HG03175 (cell line): ENCODE data around the gene RPS3A.
"Not testable (repeated sequence)": the region's sequence is repeated elsewhere in the genome, so short reads cannot be mapped to it uniquely, and the experiment has no call there.

Experiments
- ATAC-seq: cut with Tn5 transposase; IDR thresholded peaks from one replicate; pipeline ENCODE4 v1.9.1; 2021; ENCODE audit warnings: mild to moderate bottlenecking, moderate library complexity; ENCODE audit not compliant: unreplicated experiment

The RPS3A gene

DNA sequence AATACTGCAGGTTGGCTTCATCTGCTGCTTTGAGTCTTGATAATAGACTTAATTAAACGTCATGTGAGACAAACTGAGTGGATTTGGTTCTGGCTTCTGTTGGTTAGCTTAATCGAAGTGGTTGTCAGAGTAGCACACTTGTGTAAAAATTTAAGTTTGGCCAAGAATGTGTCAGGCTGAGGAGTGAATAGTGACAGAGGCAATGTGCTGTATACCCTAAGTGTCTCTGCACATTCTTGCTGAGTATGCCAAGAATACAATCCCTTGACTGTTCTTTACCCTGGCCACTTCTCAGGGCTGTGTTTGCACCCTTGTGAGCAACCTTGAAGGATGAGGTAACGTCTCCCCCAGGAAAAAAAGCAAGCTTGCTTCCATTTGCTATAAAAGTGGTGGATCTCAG is 14.9 kb downstream of the RPS3A start:
- ATAC-seq = no peak

DNA sequence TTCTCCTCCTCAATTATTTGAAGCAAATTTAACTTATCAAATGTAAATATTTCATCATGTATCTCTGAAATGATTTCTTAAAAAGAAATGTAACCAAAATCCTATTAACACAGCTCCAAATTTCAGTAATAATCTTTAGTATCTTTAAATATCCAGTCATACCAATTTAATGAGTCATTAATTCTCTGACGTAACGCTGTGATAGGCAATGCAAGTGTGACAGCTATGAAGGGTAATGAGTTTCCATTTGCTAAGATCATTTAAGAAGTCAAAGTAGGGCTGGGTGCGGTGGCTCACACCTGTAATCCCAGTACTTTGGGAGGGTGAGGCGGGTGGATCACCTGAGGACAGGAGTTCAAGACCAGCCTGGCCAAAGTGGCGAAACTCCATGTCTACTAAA is 15.6 kb downstream of the RPS3A start:
- ATAC-seq = no peak

DNA sequence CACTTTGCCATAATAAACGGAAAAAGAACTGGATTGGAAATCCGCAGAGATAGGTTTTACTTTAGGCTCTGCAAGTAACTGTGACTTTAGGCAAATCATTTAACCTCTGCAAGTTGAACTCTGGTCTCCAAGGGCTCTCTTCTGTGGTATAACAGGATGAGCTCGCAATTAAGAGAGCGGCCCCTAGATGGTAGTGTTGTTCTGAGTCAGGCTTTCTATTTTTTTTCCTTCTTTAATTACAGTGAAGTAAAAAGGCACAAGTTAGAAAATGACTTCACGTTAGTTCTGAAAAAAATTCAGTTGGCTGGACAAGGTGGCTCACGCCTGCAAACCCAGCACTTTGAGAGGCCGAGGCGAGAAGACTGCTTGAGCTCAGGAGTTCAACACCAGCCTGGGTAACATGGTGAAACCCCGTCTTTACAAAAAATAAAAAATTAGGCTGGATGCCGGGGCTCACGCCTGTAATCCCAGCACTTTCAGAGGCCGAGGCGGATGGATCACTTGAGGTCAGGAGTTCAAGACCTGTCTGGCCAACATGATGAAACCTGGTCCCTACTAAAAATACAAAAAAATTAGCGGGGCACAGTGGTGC is 18.0 kb downstream of the RPS3A start:
- ATAC-seq = peak; percentile 95

DNA sequence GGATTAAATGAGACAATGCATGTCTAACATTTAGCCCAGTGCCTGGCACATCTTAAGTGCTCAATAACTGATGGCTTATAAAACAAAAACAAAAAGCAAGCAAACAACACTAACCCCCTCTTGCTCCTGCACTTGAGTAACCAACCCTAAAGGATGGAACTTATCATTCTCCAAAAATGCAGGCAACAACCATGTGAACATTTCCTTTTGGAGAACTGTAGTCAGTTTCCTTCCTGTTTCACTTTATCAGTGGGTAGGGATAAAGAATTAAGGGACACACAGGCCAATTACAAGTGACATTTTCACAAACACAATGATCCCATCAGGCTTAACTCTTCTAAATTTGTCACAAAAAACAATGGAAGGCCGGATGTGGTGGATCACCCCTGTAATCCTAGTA is 30.4 kb downstream of the RPS3A start:
- ATAC-seq = no peak

DNA sequence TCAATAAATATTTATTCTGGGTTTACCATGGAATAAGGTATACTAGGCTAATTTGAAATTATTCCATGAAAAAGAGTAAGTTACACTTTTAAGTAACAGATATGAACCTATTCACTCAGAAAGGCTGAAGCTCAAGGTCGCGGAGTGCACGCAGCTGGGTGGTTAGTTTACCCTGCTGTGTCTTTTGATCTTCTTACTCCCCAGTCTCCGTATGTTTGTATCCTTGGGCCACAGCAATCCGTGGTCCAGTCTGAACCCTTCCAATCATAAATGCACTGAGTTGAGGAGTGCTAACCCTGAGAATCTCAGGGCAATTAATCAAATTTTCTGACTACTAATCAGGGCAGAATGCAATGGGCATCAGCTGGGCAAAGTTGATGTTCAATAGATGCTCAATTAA is 33.9 kb downstream of the RPS3A start:
- no peak for ATAC-seq

DNA sequence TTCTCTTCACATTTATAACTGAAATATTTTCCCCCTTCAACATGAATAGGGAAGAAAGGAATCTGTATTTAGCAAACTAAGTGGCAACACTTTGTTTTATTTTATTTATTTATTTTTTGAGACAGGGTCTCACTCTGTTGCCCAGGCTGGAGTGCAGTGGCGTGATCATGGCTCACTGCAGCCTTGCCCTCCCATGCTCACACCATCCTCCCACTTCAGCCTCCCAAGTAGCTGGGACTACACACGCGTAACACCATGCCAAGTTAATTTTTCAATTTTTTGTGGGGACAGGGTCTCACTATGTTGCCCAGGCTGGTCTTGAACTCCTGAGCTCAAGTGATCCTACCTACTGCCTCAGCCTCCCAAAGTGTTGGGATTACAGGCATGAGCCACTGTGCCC is 36.6 kb downstream of the RPS3A start:
- not testable (repeated sequence) for ATAC-seq

DNA sequence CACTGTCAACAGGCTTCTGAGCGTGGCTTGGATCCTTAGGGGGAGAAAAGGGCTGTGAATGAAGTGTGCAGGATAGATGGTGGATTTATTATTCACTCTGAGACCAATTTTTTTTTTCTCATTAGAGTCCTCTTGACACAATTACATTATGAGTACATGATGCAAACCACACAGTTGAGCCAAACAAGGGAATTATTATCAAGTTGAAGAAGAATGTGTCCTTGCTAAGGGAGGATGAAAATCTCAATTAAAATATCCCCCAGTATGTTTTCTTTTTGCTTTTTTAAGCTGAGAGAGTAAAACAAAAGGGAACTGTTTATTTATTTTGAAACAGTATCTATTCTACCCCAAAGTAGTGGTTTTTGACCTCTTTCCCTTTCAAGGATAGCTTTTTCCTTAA is 40.4 kb downstream of the RPS3A start:
- no peak for ATAC-seq

DNA sequence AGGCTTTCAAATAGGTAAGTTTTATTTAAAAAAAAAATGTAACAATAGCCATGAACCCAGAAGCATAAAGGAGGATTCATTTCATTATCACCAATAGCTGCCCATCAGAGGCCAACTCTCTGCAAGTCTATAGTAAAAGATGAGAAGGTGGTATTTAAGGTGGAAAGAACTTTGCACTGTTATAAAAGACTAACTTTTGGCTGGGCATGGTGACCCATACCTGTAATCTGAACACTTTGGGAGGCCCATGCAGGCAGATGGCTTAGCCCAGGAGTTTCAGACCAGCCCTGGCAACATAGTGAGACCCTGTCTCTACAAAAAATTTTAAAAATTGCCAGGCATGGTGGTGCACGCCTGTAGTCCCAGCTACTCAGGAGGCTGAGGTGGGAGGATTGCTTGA is 43.3 kb downstream of the RPS3A start:
- ATAC-seq = no peak

DNA sequence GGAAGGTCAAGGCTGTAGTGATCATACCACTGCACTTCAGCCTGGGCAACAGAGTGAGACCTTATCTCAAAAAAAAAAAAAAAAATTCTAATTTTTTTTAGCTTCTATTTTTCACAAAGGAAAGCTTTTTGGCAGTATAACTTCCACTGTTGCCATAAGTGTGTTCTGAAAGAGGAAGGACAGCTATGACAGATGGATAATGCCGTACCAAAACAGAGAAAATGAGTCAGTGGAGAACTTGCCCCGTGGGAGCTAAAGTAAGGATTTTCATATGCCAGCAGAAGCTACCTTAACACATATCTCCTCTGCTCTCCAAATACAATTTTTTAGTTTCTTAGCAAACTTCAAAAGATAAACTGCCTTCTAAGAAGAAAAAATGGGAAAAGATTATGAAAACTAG is 43.7 kb downstream of the RPS3A start:
- no peak for ATAC-seq

DNA sequence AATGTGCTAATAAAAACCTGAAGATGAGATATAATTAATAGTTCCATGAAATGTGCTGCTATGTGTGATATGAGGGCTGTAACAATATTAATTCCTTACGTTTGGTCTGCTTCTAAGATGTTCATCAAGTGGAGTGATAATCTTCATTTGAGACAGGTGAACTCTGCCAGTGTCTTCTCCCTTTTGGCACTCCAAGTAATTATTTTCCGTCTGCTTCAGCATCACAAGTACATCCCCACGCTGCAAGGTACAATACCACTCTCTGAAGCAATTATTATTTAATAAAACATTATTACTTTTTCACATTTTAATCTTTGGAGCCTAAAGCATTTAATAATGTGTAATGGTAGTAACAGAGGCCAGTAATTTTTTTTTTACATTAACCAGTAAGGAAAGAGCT is 44.4 kb downstream of the RPS3A start:
- no peak for ATAC-seq

DNA sequence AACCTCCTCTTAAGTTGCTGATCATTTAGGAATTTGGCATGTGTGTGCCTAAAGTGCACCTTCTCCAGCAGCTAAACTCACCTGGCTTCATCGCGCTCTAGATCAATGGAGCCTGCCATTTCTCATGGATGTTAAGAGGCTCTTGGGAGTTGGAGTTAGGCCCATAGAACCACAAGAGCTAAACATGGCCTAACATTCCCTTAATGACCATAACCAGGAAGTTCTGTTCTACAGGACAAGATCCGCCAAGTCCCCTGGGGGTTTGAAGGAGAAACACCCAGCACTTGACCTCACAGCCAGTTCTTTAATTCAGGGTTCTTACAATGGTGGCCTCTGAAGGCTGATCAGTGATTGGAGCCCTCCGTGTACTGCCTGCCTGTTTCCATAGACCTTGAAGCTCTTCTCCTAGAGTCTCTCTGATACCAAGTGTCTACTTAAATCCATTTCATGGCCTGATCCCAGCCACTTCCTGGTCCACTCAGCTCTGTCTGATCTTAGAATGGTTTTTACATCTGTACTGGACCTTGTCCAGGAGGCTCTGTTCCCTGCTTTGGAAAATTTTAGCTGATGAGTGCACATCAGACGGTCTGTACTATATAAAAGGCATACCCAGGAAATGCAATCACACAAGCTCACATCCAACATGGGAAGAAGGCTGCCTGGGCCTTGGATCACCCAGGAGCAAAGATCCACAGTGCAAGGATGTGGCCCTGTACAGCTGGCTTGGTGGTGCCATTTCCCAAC is 45.1 kb downstream of the RPS3A start:
- ATAC-seq = no peak

DNA sequence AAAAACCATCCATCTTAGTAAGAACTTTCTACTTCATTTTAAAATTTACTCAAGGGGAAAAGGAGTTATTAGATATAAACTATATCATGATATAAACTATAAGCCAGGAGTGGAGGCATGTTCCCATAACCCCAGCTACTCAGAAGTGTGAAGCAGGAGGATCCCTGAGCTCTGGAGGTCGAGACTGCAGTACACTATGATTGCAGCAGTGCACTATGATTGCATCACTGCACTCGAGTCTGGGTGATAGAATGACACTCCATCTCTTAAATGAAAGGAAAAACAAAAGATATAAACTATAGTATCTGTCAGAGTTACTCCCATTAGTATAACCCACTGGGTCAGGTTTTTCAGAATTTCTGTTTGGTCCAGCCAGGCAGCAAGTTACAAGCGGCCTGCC is 47.6 kb downstream of the RPS3A start:
- no peak for ATAC-seq

DNA sequence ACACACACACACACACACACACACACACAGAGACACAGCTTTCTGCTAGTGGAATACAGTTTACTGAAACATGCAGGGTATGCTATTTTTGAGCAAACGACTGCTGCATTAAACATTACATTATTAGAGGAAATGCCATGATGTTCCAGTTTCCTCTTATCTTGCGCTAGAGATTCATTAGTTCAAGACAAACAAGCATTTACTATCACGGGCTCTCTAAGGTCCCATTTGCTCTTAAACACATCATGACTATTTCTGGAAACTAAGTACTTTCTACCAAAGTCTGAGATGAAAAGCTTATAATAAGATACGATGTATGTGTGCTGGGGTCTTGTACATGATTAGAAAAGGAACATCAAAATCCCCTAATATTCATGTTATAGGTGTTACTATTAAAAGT is 48.8 kb downstream of the RPS3A start:
- no peak for ATAC-seq

DNA sequence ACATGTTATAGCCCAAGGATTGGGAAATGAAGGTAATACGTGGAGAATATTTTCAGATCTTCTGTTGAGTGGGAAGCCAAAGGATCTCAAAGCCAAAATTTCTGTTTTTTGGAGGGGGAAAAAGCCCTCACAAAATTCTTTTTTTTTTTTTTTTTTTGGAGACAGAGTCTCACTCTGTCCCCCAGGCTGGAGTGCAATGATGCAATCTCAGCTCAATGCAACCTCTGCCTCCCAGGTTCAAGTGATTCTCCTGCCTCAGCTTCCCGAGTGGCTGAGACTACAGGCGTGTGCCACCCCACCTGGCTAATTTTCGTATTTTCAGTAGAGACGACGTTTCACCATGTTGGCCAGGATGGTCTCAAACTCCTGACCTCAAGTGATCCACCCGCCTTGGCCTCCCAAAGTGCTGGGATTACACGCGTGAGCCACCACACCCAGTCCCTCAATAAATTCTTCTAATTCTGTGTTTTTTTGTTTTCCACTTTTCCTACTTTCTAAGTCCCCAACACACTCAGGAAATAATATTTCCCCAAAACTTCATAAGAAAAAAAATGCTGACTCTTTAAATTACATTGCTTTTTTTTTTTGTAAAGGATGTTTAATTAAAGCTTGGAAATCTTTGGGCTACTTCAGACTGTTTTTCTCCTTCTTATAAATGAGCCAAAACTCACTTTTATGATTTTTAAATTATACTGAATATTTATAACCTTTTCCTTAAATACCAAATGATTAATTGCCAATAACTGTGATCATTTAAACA is 51.6 kb downstream of the RPS3A start:
- no peak for ATAC-seq

DNA sequence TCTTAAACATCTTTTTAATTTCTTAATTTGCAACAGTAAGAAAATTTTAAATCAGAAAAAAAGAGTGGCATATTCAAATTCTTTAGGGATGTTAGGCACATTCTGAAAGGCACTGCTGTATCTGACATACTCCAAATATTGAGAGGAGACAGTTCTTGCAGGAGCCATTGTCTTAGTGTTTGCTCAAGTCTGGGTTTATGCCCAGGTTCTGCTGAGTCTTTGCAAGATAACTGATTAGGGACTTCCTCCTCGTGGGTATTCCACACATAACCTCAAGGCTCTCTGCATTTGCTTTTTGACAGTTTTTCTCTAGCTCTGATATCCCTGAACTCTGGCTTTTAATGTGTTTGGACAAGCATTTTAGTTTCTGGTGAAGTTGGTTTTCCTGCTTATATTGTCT is 52.6 kb downstream of the RPS3A start:
- ATAC-seq = no peak

DNA sequence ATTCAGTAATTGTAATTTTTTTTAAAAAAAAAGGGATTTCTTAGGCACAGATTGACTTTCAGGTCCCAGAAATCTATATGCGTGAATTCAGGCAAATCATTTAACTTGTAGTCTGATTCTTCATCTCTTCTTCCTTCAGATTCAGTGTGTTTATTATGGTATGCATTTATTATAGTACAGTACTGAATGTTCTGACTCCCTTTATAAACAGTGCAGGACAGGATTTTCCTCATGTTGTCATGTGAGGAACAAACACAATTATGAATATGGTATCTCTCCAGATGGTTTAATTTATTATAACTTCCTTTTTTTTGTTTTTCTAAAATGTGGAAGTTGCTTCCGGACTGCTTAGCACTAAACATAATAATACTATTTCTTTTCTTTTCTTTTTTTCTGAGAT is 54.2 kb downstream of the RPS3A start:
- ATAC-seq = no peak
